Fibroblast of lung (primary cell): ENCODE data around the gene TRAF5. TPM values are rescaled to one million over a fixed set of nuclear protein-coding genes. Genes with fewer than 3 reads are reported as not detected.

Experiments used
- DNase-seq, 2 donors: peaks; one replicate each; pipeline versions ENCODE4 v3.0.0 to v3.0.0-alpha.2; 2010; ENCODE audit warnings: low read depth in 2 of 2
- H2AFZ ChIP-seq: 2 replicates; pipeline ENCODE4 v1.5.1; 2012; ENCODE audit warnings: low read length, control low read depth, inconsistent platforms
- H3K27ac ChIP-seq: 2 replicates; pipeline ENCODE4 v1.5.1; 2011; ENCODE audit warnings: low read length, control low read depth; ENCODE audit not compliant: insufficient read depth
- H3K27me3 ChIP-seq: 2 replicates; pipeline ENCODE4 v1.5.1; 2011; ENCODE audit warnings: mild to moderate bottlenecking, low read length; ENCODE audit not compliant: control insufficient read depth, insufficient read depth
- H3K36me3 ChIP-seq: 2 replicates; pipeline ENCODE4 v1.5.1; 2011; ENCODE audit warnings: low read length; ENCODE audit not compliant: control insufficient read depth, insufficient read depth
- H3K4me1 ChIP-seq: 2 replicates; pipeline ENCODE4 v1.5.1; 2011; ENCODE audit warnings: low read length; ENCODE audit not compliant: control insufficient read depth, insufficient read depth; ENCODE audit errors: extremely low read depth
- H3K4me2 ChIP-seq: 2 replicates; pipeline ENCODE4 v1.5.1; 2011; ENCODE audit warnings: low read length, control low read depth; ENCODE audit not compliant: insufficient read depth; ENCODE audit errors: extremely low read depth
- H3K4me3 ChIP-seq, 4 experiments: fragments of 200-600 bp in 1 of 4; sonication (generic) in 1 of 4; replicated peaks in 1 of 4; 2 replicates each; pipeline ENCODE4 v1.5.1; 2011 to 2016; ENCODE audit warnings: low read length in 4 of 4, low read depth in 3 of 4, mild to moderate bottlenecking in 3 of 4, control low read depth in 2 of 4, inconsistent platforms in 1 of 4, mixed read lengths in 1 of 4; ENCODE audit not compliant: insufficient read depth in 1 of 4; ENCODE audit errors: control extremely low read depth in 1 of 4
- H3K79me2 ChIP-seq: 2 replicates; pipeline ENCODE4 v1.5.1; 2012; ENCODE audit warnings: mild to moderate bottlenecking, low read length, inconsistent platforms; ENCODE audit not compliant: control insufficient read depth, insufficient read depth
- H3K9ac ChIP-seq: 2 replicates; pipeline ENCODE4 v1.5.1; 2011; ENCODE audit warnings: mild to moderate bottlenecking, low read length, control low read depth; ENCODE audit not compliant: insufficient read depth
- H3K9me3 ChIP-seq: 2 replicates; pipeline ENCODE4 v1.5.1; 2012; ENCODE audit warnings: low read depth, low read length; ENCODE audit not compliant: control insufficient read depth, insufficient read depth
- H4K20me1 ChIP-seq: 2 replicates; pipeline ENCODE4 v1.5.1; 2011; ENCODE audit warnings: low read length; ENCODE audit not compliant: control insufficient read depth, insufficient read depth; ENCODE audit errors: extremely low read depth
- CTCF ChIP-seq, 2 donors: IDR thresholded peaks in 1 of 2; conservative IDR thresholded peaks in 1 of 2; 1 replicate in 1 of 2; 2 replicates in 1 of 2; pipeline ENCODE4 v1.5.1; 2011 to 2012; ENCODE audit warnings: low read length in 2 of 2, control low read depth in 1 of 2, inconsistent platforms in 1 of 2, low read depth in 1 of 2, mild to moderate bottlenecking in 1 of 2
- EZH2 ChIP-seq: IDR thresholded peaks from 2 replicates; pipeline ENCODE4 v1.5.1; 2012; ENCODE audit warnings: low read length, control low read depth, mild to moderate bottlenecking; ENCODE audit errors: missing control alignments
- polyA plus RNA-seq, 2 donors: library from polyadenylated mRNA; depleted of rRNA in 1 of 2; stranded (reverse) in 1 of 2; unstranded in 1 of 2; fragments of >200 nt; gene quantifications; 2 replicates each; pipeline ENCODE4 v1.2.1, GENCODE V29; 2011 to 2012; ENCODE audit warnings: missing spikeins in 1 of 2
- total RNA-seq: library from RNA; depleted of rRNA; stranded (reverse); fragments of >200 nt; gene quantifications from 2 replicates; pipeline ENCODE4 v1.2.1, GENCODE V29; 2014

TRAF5 gene
- total and polyA plus RNA-seq, 2 donors (not counting 1 experiment from before 2014, with no cell fraction given): 13.5 to 20.9 TPM

GRCh38 chr1:211334986-211335385 is 8.4 kb downstream of the TRAF5 start:
- DNase-seq: no peak
- H4K20me1 ChIP-seq: no peaks in the 10 kb centered on the region
- no peak overlapping the region for H3K27ac ChIP-seq
- H3K4me3 ChIP-seq: no peak overlapping the region
- H3K4me1 ChIP-seq: peaks cover 10% of the 10 kb centered on the region
- H3K79me2 ChIP-seq: peaks cover 7% of the 10 kb centered on the region
- H3K9me3 ChIP-seq: no peaks in the 10 kb centered on the region
- no peaks in the 10 kb centered on the region for H3K27me3 ChIP-seq
- H3K4me2 ChIP-seq: no peak overlapping the region
- no peak for TF ChIP-seq CTCF (conservative IDR thresholded peaks at IDR 0.05 in 1 of 2, IDR thresholded peaks at IDR 0.05 in 1 of 2; ENCODE audit: low read depth in 1 of 2, low read length in 2 of 2)
- no peak for TF ChIP-seq EZH2
- no peak overlapping the region for H2AFZ ChIP-seq
- H3K36me3 ChIP-seq: no peaks in the 10 kb centered on the region
- H3K9ac ChIP-seq: no peak overlapping the region

- no peaks in the 10 kb centered on the region for H3K9me3 ChIP-seq
- H3K27ac ChIP-seq: no peak overlapping the region
- peaks cover 5% of the 10 kb centered on the region for H3K79me2 ChIP-seq
- no peak overlapping the region for H2AFZ ChIP-seq
- H3K4me1 ChIP-seq: peaks cover 9% of the 10 kb centered on the region
- no peaks in the 10 kb centered on the region for H3K27me3 ChIP-seq
- no peak for DNase-seq
- no peaks in the 10 kb centered on the region for H4K20me1 ChIP-seq
- H3K4me2 ChIP-seq: no peak overlapping the region
- H3K9ac ChIP-seq: no peak overlapping the region
- H3K36me3 ChIP-seq: no peaks in the 10 kb centered on the region
- no peak for TF ChIP-seq CTCF (conservative IDR thresholded peaks at IDR 0.05 in 1 of 2, IDR thresholded peaks at IDR 0.05 in 1 of 2; ENCODE audit: low read depth in 1 of 2, low read length in 2 of 2)
- no peak for TF ChIP-seq EZH2
- H3K4me3 ChIP-seq: no peak overlapping the region
Measured at GRCh38 chr1:211335522-211336157, 9.0 kb downstream of the TRAF5 start.

- Histone ChIP-seq H3K79me2 (peaks cover 5% of the 10 kb centered on the region), H3K4me3 (no peak overlapping the region), H3K4me1 (peaks cover 4% of the 10 kb centered on the region), H3K27ac (no peak overlapping the region), H2AFZ (no peak overlapping the region), H3K9me3 (no peaks in the 10 kb centered on the region), H3K4me2 (no peak overlapping the region), H3K9ac (no peak overlapping the region), H3K27me3 (no peaks in the 10 kb centered on the region), H4K20me1 (no peaks in the 10 kb centered on the region), H3K36me3 (no peaks in the 10 kb centered on the region)
- TF ChIP-seq EZH2 (no peak), CTCF (conservative IDR thresholded peaks at IDR 0.05 in 1 of 2, IDR thresholded peaks at IDR 0.05 in 1 of 2; ENCODE audit: low read depth in 1 of 2, low read length in 2 of 2) (no peak)
- no peak for DNase-seq
Measured at GRCh38 chr1:211336161-211336560, 9.5 kb downstream of the TRAF5 start.
